Chondrocyte (in vitro differentiated cells): Measurements from ENCODE around the gene PCNT. TPM values are rescaled to one million over a fixed set of nuclear protein-coding genes. Genes with fewer than 3 reads are reported as not detected.

Experiments
- DNase-seq: peaks from one replicate; pipeline ENCODE4 v3.0.0; 2021; ENCODE audit warnings: mixed read lengths, low spot score
- H3K27ac Mint-ChIP-seq: one replicate; pipeline ENCODE4 v1.8.0; 2021; ENCODE audit warnings: mild to moderate bottlenecking, moderate library complexity, mixed read lengths; ENCODE audit not compliant: unreplicated experiment
- H3K27me3 Mint-ChIP-seq: 2 replicates; pipeline ENCODE4 v1.8.0; 2021; ENCODE audit warnings: low read depth, mixed read lengths
- H3K36me3 Mint-ChIP-seq: 2 replicates; pipeline ENCODE4 v1.8.0; 2021; ENCODE audit warnings: low read depth, mixed read lengths
- H3K4me1 Mint-ChIP-seq: 2 replicates; pipeline ENCODE4 v1.8.0; 2021; ENCODE audit warnings: low read depth, mild to moderate bottlenecking, mixed read lengths
- H3K4me3 Mint-ChIP-seq: one replicate; pipeline ENCODE4 v1.8.0; 2021; ENCODE audit warnings: mild to moderate bottlenecking, moderate library complexity, mixed read lengths; ENCODE audit not compliant: unreplicated experiment
- H3K9me3 Mint-ChIP-seq: 2 replicates; pipeline ENCODE4 v1.8.0; 2021; ENCODE audit warnings: low read depth, mixed read lengths
- CTCF ChIP-seq: fragments of 200-600 bp; sonication (generic); IDR thresholded peaks from 2 replicates; pipeline ENCODE4 v1.5.0; 2021; ENCODE audit warnings: antibody characterized with exemption, mild to moderate bottlenecking, moderate library complexity
- total RNA-seq: library from RNA; stranded (reverse); gene quantifications from 3 replicates; pipeline ENCODE4 v1.2.1, GENCODE V29; 2021

Gene PCNT
- total RNA-seq, 1 donor from 2014 or later = 29.9 TPM

- H3K9me3 Mint-ChIP-seq = no peaks in the 10 kb centered on the region
- H3K4me3 Mint-ChIP-seq = no peak overlapping the region
- H3K36me3 Mint-ChIP-seq = peaks cover 2% of the 10 kb centered on the region
- H3K4me1 Mint-ChIP-seq = peaks cover 4% of the 10 kb centered on the region
- no peak overlapping the region for H3K27ac Mint-ChIP-seq
- DNase-seq = no peak
- TF ChIP-seq CTCF = no peak
- H3K27me3 Mint-ChIP-seq = no peaks in the 10 kb centered on the region
Measured at GRCh38 chr21:46474382-46474781, 150.4 kb downstream of the PCNT start.

DNA sequence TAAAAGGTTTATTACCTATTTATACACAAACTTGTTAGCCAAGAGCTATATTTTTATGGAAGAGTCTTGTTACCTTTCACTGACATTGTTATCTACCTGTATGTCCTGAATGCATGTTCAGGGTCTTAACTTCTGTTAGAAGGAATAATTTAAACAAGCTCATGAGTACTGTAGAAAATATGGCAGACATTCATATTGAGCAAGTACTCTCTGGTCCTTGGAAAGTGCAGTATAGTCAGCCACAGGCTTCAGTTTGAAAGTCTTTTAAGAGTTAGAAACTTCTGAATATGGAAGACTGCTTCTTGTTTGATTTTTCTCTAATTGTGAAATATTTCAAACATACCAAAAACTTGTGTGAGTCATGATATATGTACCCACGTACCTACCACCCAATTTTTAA lies 151.3 kb downstream of the PCNT start:
- Mint-ChIP-seq H3K36me3 (no peaks in the 10 kb centered on the region), H3K4me3 (no peak overlapping the region), H3K27ac (no peak overlapping the region), H3K4me1 (peaks cover 4% of the 10 kb centered on the region), H3K9me3 (no peaks in the 10 kb centered on the region), H3K27me3 (no peaks in the 10 kb centered on the region)
- no peak for DNase-seq
- no peak for TF ChIP-seq CTCF

GRCh38 chr21:46477765-46478164 lies 153.8 kb downstream of the PCNT start:
- Mint-ChIP-seq H3K4me3 (no peak overlapping the region), H3K27ac (no peak overlapping the region), H3K9me3 (no peaks in the 10 kb centered on the region), H3K36me3 (no peaks in the 10 kb centered on the region), H3K27me3 (no peaks in the 10 kb centered on the region), H3K4me1 (peaks cover 5% of the 10 kb centered on the region)
- TF ChIP-seq CTCF = no peak
- DNase-seq = no peak

- Mint-ChIP-seq H3K9me3 (no peaks in the 10 kb centered on the region), H3K36me3 (no peaks in the 10 kb centered on the region), H3K4me3 (no peak overlapping the region), H3K27me3 (no peaks in the 10 kb centered on the region), H3K27ac (no peak overlapping the region), H3K4me1 (peaks cover 16% of the 10 kb centered on the region)
- DNase-seq = no peak
- no peak for TF ChIP-seq CTCF
Measured at GRCh38 chr21:46478910-46479309, 155.0 kb downstream of the PCNT start.

DNA sequence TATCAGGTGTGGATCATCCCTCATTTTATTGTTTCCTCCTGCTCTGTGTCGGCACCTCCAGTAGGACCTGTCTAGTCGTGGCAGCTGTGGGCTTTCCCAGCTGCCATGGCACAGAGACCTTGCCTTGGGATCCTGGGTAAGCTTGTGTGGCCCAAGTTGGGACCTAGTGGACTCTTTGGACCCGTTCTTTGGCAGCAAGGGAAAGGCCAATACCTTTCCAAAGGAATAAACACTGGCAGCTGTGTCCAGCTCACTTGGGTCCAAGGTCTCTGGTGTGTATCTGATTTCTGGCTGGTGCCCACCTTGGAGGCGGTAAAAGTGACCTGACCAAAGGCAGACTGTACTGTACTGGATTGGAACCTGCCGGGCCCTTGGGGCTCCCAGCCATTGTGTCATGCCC lies 156.5 kb downstream of the PCNT start:
- H3K36me3 Mint-ChIP-seq = peaks cover 5% of the 10 kb centered on the region
- H3K4me1 Mint-ChIP-seq = peaks cover 14% of the 10 kb centered on the region
- no peak for TF ChIP-seq CTCF
- no peak for DNase-seq
- no peak overlapping the region for H3K4me3 Mint-ChIP-seq
- H3K9me3 Mint-ChIP-seq = no peaks in the 10 kb centered on the region
- no peaks in the 10 kb centered on the region for H3K27me3 Mint-ChIP-seq
- no peak overlapping the region for H3K27ac Mint-ChIP-seq
